Measurements from ENCODE around the gene LIPC.

DNA sequence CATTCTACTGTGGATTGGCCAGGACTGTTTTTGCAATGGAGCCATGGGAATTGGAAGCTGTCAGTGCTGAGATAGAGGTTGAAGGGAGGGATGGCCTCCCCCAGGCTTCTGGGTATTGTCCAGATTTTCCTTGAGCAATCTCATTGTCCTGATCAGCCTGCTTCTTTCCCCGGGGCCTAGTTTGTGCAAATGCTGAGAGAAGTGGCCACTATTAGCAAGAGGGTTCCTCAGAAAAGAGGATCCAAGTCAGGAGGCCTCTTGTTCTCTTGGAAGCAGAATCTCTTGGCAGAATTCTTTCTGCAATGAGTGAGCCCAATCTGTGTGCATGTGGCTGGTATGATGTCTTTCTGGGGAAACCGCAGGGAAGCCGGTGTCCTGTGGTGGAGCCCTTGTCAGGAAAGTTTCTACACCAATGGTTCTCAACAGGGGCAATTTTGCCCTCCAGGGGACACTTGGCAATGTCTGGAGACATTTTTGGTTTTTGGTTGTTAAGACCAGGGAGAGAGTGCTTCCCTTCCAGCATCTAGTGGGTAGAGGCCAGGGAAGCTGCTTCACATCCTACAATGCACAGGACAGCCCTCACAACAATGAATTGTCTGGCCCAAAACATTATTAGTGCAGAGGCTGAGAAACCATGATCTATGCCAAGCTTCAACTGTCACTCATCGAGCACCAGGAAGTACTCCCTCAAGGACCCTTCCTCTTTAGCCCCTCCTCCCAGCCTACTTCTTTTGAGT, 2.0 kb downstream of the LIPC start:
- TF ChIP-seq, protein P1, sequence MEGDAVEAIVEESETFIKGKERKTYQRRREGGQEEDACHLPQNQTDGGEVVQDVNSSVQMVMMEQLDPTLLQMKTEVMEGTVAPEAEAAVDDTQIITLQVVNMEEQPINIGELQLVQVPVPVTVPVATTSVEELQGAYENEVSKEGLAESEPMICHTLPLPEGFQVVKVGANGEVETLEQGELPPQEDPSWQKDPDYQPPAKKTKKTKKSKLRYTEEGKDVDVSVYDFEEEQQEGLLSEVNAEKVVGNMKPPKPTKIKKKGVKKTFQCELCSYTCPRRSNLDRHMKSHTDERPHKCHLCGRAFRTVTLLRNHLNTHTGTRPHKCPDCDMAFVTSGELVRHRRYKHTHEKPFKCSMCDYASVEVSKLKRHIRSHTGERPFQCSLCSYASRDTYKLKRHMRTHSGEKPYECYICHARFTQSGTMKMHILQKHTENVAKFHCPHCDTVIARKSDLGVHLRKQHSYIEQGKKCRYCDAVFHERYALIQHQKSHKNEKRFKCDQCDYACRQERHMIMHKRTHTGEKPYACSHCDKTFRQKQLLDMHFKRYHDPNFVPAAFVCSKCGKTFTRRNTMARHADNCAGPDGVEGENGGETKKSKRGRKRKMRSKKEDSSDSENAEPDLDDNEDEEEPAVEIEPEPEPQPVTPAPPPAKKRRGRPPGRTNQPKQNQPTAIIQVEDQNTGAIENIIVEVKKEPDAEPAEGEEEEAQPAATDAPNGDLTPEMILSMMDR (IDR thresholded peaks at IDR 0.05; ENCODE audit: borderline replicate concordance, extremely low read depth, low read length, poor library complexity, severe bottlenecking) = no peak
- TF ChIP-seq EZH2 (IDR thresholded peaks at IDR 0.05; ENCODE audit: borderline replicate concordance, low read depth, low read length, severe bottlenecking) = no peak

Measured in DND-41 (cell line).